ENCODE results near the gene CDC45.

Gene CDC45

GRCh38 chr22:19567157-19568009 is 87.7 kb downstream of the CDC45 start:
- no peak for DNase-seq

DNA sequence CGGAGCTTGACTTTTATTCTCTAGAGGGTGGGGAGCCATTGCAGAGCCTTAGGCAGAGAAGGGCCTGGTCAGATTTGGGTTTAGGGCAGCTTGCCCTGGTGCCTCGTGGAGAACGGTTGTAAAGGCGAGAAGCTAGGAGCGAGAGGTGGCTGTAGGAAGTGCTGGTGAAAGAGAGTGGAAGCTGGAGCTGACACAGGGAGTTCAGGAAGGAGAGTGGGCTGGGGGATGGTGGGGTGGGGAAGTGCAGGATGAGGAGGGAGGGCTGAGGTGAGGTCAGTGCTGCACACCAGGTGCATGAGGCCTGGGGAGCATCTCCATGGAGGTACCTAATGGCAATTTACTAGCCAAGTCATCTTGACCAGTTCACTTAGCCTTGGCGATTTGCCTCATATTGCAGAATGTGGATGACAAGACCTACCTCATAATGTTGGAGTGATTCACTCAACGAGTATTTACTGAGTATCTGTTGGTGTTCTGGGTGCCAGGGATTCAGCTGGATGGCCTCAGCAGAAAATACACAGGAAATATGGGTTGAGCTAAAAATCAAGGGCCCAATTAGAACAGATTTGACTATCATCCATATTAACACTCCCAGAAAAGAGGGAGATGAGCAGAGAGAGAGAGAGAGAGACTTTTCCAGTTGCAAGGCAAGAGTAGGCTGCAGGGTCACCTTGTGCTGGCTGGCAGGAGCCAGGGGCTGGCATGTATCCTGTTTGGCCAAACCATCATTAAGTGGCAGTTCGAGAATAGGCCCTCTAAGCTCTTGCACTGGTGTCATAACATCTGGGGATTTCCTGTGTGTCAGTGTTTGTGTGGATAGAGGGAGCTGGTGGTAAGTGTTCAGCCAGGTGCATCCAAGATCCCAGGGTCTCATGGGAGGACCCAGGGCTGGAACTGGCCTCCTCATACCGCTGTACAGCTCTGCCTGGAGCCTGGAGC is 88.9 kb downstream of the CDC45 start:
- no peak for DNase-seq

DNA sequence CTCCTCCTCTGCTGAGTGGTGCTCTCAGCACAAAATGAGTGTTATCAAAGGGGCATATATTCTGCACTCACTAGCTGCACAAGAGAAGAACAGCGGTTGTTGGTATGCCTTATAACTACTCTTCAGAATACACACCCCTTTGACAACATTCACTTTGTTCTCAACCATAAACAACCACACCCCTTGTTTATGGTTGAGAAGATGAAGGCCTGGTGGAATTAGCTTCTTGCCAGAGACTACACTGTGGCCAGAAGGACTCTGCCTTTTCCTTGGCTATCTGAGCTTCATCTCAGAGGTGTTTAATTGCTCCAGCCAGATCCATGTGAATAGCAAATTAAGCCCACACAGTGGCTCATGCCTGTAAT is 89.5 kb downstream of the CDC45 start:
- no peak for DNase-seq

DNA sequence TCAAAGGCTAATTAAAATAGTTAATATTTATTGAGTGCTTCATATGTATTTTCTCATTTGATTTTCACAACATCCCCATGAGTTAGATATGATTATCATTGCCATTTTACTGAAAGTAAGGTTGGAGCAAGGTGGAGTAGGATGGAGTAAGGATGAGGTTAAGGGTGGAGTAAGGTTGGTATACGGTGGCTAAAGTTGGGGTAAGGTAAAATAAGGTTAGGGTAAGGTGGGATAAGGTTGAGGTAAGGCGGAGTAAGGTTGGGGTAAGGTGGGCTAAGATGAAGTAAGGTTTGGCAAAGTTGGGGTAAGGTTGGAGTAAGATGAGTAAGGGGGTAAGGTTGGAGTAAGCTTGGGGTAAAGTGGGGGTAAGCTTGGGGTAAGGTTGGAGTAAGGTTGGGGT is 90.3 kb downstream of the CDC45 start:
- no peak for DNase-seq
